ENCODE measurements around the gene TMEM121B. TPM values are rescaled to one million over a fixed set of nuclear protein-coding genes. Genes with fewer than 3 reads are reported as not detected.

The TMEM121B gene
- under 0.01 and 0.11 TPM in 2 replicates for total RNA-seq

DNA sequence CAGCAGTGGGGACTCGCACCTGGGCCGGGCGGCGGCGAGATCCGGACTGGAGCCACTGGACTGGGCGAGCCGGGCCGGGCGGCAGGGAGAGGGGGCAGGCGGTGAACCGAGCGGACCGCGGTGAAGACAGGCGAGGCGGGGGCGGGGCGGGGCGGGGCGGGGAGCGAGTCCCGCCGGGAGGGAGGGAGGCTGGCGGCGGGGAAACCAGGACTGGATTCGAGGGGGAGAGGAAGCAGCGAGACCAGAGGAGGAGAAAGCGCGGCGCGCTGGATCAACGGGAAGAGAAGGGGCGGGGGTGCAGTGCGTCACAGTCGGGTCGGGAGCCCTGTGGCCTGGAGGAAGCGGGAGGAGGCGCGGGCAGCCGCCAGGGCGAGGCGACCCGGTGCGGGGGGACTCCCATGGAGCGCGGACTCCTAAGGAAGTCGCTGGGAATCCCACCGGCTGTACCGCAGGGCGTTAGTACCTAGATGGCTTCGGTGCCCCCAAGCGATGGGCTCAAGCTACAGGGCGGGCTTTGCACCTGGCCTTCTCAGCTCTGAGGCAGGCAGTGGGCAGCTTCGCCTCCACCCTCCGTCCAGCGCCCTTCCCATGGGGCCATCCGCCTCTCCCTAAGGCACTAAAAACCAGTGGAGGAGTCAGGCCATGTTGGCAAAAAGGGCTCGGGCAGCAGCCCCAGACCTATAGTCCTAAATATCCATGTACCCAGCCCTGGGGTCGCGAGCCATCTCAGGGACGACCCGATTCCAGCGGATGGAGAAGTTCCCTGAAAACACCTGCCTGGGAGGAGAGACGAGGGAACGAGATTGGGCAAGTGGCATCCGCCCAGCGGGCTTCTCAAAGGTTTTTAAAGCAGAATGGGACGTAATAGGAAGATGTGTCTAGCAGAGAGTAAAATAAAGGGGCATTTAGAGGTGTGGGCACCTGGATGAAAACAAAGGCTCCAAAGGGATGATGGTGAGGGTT is at the start of gene TMEM121B:
TMEM121B (minus strand) TSS at position 128 of the 963 bp plus-strand sequence. CDS start 233 bp downstream, outside the sequence.

DNA sequence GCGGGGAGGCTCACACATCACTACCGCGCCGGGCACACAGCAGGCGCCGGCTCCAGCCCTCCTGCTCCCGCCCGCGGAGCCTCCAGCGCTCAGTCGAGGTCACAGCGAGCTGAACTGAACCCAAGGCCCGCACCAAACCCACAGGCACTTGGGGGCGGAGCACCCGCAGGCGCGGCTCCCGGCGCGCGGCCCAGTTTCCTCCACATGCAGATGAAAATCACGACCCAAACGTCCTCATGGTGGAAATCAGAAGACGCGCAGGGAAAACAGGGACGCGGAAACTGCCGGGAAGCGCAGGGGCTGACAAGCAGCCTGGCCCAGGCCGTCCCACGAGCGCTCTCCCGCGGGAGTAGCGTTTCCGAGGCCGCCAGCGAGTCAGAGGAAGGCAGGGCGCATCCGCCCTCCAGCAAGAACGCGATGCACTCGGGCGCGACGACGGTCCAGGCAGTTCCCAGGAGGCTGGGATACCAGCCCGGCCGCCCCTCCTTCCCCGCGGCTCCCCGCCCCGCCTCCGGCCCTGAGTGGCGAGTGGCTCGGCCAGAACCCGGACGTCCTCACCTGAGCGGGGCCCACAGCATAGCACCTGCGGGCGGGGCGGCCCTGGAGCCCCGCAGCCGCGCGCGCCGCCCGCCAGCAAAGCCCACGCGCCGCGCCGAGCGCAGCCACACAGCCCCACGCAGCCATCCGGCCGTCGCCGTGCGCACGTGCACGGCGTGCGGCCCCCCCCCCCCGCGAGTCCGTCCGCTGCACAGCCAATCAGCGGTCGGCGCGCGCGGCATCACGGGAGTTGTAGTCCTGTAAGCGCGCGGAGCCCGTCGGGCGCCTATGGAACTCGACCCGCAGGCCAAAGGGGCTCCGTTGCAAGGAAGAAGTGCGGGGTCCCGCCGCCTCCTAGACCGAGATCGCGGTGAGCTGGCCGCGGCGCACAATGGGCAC is 37.7 kb upstream of the TMEM121B start, which contains the start of gene HDHD5:
HDHD5 (minus strand) TSS at position 710 of the 936 bp plus-strand sequence; CDS start at position 684, 26 bp downstream.

DNA sequence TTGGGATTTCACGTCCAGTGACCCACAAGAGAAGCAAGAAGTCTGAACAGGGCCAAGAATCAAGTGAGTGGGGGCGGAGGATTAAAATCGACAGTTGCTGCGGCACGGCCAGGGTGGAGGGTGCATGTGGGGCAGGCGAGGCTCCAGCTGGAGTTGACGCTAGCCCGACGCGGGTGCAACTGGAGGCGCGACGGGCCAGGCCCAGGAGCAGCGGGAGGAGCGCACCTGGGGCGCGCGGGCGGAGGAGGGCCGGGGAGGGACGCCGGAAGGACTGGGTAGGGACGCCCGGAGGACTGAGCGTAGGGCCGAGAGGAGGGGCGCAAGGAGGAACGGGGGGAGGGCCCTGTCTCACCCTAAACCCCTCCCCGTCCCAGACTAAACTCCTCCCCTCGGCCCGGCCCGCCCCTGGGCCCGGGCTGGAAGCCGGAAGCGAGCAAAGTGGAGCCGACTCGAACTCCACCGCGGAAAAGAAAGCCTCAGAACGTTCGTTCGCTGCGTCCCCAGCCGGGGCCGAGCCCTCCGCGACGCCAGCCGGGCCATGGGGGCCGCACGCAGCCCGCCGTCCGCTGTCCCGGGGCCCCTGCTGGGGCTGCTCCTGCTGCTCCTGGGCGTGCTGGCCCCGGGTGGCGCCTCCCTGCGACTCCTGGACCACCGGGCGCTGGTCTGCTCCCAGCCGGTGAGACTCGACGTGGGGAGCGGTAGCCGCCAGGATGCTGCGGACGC is 36.4 kb downstream of the TMEM121B start, which contains the start of gene IL17RA:
IL17RA (plus strand) TSS at position 447 of the 723 bp plus-strand sequence; CDS start at position 539, 92 bp downstream.

Other genes with a start within 250 kb of the TMEM121B start
- not detected in 2 replicates for gene GAB4, start 113.1 kb downstream of the TMEM121B start, total RNA-seq
- 6.2 and 7.7 TPM in 2 replicates for gene IL17RA, start 36.4 kb downstream of the TMEM121B start, total RNA-seq
- 36.0 and 41.7 TPM in 2 replicates for gene HDHD5, start 37.9 kb upstream of the TMEM121B start, total RNA-seq
- gene ADA2, start 98.1 kb upstream of the TMEM121B start, total RNA-seq: 5.6 and 13.1 TPM in 2 replicates
- 0.11 and 0.37 TPM in 2 replicates for gene CECR2, start 248.1 kb upstream of the TMEM121B start, total RNA-seq